Erythroblast (primary cell): ENCODE data around the gene DYNLRB1.

Source experiments
- GATA1 ChIP-seq: IDR thresholded peaks from 2 replicates; pipeline ENCODE4 v1.6.1; 2011; ENCODE audit warnings: low read depth, mild to moderate bottlenecking, control low read depth, low read length, moderate library complexity
- POLR2A ChIP-seq: IDR thresholded peaks from 2 replicates; pipeline ENCODE4 v1.6.1; 2011; ENCODE audit warnings: mild to moderate bottlenecking, low read length

DNA sequence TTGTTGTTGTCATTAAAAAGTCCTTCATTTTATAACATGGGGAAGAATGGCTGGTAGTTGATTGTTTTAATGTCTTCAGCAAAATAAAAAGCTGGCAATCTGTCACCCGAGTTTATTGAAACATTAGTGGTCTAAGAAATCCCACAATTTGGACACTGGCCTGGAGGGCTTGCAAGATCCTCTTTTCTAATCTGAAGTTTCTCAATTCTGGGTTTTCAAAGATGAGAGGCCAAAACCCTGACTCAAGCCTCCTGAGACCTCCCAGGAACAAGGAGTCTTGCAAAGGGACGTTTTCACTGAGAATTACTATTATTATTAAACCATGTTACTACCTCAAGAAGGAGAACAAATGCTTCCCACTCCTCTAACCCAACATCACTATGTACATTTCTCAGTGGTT, 61.8 kb downstream of the DYNLRB1 start:
- TF ChIP-seq POLR2A (no peak), GATA1 (no peak)
